Chondrocyte (in vitro differentiated cells): ENCODE data around the gene SLC5A2. TPM values are rescaled to one million over a fixed set of nuclear protein-coding genes. Genes with fewer than 3 reads are reported as not detected.

Experiments used
- DNase-seq: peaks from one replicate; pipeline ENCODE4 v3.0.0; 2021; ENCODE audit warnings: mixed read lengths, low spot score
- H3K27ac Mint-ChIP-seq: one replicate; pipeline ENCODE4 v1.8.0; 2021; ENCODE audit warnings: mild to moderate bottlenecking, moderate library complexity, mixed read lengths; ENCODE audit not compliant: unreplicated experiment
- H3K27me3 Mint-ChIP-seq: 2 replicates; pipeline ENCODE4 v1.8.0; 2021; ENCODE audit warnings: low read depth, mixed read lengths
- H3K36me3 Mint-ChIP-seq: 2 replicates; pipeline ENCODE4 v1.8.0; 2021; ENCODE audit warnings: low read depth, mixed read lengths
- H3K4me1 Mint-ChIP-seq: 2 replicates; pipeline ENCODE4 v1.8.0; 2021; ENCODE audit warnings: low read depth, mild to moderate bottlenecking, mixed read lengths
- H3K4me3 Mint-ChIP-seq: one replicate; pipeline ENCODE4 v1.8.0; 2021; ENCODE audit warnings: mild to moderate bottlenecking, moderate library complexity, mixed read lengths; ENCODE audit not compliant: unreplicated experiment
- H3K9me3 Mint-ChIP-seq: 2 replicates; pipeline ENCODE4 v1.8.0; 2021; ENCODE audit warnings: low read depth, mixed read lengths
- total RNA-seq: library from RNA; stranded (reverse); gene quantifications from 3 replicates; pipeline ENCODE4 v1.2.1, GENCODE V29; 2021
- TF ChIP-seq, protein P1 (sequence below): fragments of 200-600 bp; sonication (generic); IDR thresholded peaks from 2 replicates; pipeline ENCODE4 v1.5.0; 2021; ENCODE audit warnings: antibody characterized with exemption, mild to moderate bottlenecking, moderate library complexity

SLC5A2 gene
- total RNA-seq, 1 donor from 2014 or later: not detected

DNA sequence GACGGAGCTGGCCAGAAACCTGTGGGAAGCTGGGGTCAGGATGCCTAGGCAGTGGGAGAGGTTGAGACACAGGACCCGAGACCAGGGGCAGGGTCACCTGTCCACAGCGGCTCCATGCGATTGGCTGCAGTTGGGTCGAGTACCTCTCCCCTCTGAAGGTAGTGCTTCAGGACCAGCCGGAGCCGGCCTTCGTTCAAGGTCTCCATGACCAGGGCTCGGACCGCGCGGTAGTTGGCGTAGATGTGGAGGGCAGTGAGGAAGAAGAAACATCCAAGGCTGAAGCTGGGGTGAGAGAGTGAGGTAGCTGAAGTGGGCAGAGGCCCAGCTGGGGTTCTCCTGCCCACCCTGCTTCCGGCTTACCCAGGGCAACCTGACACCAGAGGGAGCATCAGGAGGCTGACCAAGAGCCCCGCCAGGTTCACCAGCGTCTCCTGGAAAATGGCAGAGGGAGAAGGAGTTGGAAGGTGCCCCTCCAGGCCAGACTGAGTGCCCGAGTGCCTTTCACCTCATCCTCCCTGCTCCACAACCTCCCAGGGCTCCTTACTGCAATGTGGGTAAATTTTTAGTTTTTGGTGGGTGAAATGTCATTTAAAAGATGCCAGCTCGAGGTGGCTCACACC, 10.7 kb downstream of the SLC5A2 start:
- TF ChIP-seq, protein P1, sequence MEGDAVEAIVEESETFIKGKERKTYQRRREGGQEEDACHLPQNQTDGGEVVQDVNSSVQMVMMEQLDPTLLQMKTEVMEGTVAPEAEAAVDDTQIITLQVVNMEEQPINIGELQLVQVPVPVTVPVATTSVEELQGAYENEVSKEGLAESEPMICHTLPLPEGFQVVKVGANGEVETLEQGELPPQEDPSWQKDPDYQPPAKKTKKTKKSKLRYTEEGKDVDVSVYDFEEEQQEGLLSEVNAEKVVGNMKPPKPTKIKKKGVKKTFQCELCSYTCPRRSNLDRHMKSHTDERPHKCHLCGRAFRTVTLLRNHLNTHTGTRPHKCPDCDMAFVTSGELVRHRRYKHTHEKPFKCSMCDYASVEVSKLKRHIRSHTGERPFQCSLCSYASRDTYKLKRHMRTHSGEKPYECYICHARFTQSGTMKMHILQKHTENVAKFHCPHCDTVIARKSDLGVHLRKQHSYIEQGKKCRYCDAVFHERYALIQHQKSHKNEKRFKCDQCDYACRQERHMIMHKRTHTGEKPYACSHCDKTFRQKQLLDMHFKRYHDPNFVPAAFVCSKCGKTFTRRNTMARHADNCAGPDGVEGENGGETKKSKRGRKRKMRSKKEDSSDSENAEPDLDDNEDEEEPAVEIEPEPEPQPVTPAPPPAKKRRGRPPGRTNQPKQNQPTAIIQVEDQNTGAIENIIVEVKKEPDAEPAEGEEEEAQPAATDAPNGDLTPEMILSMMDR: no peak
- H3K27ac Mint-ChIP-seq: no peak overlapping the region
- H3K9me3 Mint-ChIP-seq: no peaks in the 10 kb centered on the region
- no peaks in the 10 kb centered on the region for H3K27me3 Mint-ChIP-seq
- H3K36me3 Mint-ChIP-seq: peaks cover 22% of the 10 kb centered on the region
- DNase-seq: peak; percentile 90
- no peak overlapping the region for H3K4me3 Mint-ChIP-seq
- H3K4me1 Mint-ChIP-seq: peaks cover 2% of the 10 kb centered on the region

DNA sequence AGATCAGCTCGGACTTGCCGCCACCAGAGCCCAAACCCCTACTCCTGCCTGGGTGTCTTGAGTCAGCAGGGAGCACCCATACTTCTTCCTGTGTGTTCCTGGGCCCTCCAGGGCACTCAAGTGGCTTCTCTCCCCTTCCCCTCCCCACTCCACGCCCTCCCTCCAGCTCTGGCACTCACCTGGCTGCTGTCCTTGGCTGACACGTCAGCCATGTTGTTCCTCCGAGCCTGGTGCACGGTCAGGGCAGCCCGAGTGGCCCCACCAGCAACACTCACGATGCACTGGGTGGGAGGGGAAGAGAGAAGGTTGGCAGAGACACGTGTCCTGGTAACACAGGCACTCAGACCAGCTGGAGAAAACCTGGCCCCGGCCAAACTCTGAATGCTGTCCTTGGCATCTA, 13.7 kb downstream of the SLC5A2 start:
- Mint-ChIP-seq H3K9me3 (no peaks in the 10 kb centered on the region), H3K27me3 (no peaks in the 10 kb centered on the region), H3K36me3 (peaks cover 28% of the 10 kb centered on the region), H3K27ac (no peak overlapping the region), H3K4me1 (no peaks in the 10 kb centered on the region), H3K4me3 (no peak overlapping the region)
- TF ChIP-seq, protein P1: no peak
- DNase-seq: peak; percentile 55

DNA sequence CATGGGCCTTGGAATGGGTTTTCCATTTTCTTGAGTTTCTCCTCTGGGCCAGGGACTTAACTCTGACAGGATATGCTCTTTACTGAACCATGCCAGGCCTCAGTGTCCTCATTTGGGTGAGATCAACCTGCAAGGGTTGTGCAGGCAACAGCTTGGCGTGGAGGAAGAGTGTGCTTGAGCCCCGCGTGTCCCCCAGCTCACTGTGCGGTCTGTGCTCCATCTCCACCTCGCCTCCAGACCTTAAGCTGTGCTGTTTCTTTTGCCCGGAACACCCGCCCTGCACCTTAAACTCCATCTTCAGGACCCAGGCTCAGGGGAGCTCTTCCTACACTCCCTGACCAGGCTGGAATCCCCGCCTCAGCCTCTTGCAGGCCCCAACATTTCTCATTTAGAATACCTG, 15.6 kb downstream of the SLC5A2 start:
- H3K4me1 Mint-ChIP-seq: peaks cover 8% of the 10 kb centered on the region
- H3K27me3 Mint-ChIP-seq: no peaks in the 10 kb centered on the region
- peaks cover 19% of the 10 kb centered on the region for H3K36me3 Mint-ChIP-seq
- TF ChIP-seq, protein P1: no peak
- H3K27ac Mint-ChIP-seq: no peak overlapping the region
- peak; percentile 63 for DNase-seq
- H3K4me3 Mint-ChIP-seq: no peak overlapping the region
- no peaks in the 10 kb centered on the region for H3K9me3 Mint-ChIP-seq

DNA sequence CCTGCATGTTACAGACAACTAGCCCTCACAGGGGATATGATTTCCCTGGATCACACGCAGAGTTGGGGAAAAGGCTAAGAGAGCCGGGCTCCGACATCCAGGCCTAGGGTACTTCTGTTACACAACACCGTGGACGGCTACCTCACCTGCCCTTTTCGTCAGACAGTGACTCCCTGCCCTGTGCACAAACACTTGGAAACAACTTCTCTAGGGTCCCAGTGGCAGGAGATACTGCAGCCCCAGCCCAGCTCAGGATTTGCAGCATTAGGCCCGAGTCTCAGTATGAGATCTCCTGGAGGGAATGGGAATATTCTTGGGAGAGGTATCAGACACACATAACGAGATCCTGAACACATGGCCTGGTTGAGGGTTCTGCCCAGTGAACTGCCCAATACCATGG, 17.0 kb downstream of the SLC5A2 start:
- peak; percentile 48 for DNase-seq
- TF ChIP-seq, protein P1: no peak
- no peak overlapping the region for H3K4me3 Mint-ChIP-seq
- peaks cover 18% of the 10 kb centered on the region for H3K36me3 Mint-ChIP-seq
- no peaks in the 10 kb centered on the region for H3K9me3 Mint-ChIP-seq
- H3K27ac Mint-ChIP-seq: no peak overlapping the region
- no peaks in the 10 kb centered on the region for H3K27me3 Mint-ChIP-seq
- H3K4me1 Mint-ChIP-seq: peaks cover 8% of the 10 kb centered on the region

DNA sequence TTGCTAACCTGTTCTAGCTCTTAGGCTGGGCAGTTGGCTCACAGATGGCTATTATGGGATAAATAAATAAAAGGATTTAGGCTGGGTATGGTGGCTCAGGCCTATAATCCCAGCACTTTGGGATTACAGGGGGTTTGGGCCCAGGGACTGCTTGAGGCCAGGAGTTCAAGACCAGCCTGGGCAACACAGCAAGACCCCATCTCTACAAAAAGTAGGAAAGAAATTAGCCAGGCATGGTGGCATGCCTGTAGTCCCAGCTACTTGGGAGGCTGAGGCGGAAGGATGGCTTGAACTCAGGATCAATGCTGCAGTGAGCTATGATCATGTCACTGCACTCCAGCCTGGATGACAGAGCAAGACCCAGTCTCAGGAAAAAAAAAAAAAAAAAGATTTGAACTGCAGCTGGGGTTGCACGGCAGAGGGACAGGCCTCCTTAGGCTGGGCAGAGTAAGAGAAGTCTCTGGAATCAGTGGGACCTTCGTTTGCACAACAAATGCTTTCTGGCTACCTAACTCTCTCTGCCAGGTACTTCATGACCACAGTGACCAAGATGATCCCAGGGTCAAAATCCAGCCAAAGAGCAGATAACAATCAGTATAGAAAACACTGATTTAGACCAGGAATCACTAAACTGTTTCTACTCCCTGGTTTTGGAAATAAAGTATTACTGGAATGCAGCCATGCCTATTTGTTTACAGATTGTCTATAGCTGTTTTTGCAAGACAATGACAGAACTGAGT, 18.5 kb downstream of the SLC5A2 start:
- peaks cover 14% of the 10 kb centered on the region for H3K4me1 Mint-ChIP-seq
- H3K9me3 Mint-ChIP-seq: no peaks in the 10 kb centered on the region

More for the DNA sequence above, 18.5 kb downstream of the SLC5A2 start:
- no peaks in the 10 kb centered on the region for H3K27me3 Mint-ChIP-seq
- H3K4me3 Mint-ChIP-seq: no peak overlapping the region
- H3K36me3 Mint-ChIP-seq: peaks cover 18% of the 10 kb centered on the region
- H3K27ac Mint-ChIP-seq: no peak overlapping the region
- DNase-seq: no peak
- TF ChIP-seq, protein P1: no peak
